Measurements from ENCODE around the gene CRYBA4. TPM values are rescaled to one million over a fixed set of nuclear protein-coding genes. Genes with fewer than 3 reads are reported as not detected.

The CRYBA4 gene
- total RNA-seq, 4 donors from 2014 or later, result not detected

DNA sequence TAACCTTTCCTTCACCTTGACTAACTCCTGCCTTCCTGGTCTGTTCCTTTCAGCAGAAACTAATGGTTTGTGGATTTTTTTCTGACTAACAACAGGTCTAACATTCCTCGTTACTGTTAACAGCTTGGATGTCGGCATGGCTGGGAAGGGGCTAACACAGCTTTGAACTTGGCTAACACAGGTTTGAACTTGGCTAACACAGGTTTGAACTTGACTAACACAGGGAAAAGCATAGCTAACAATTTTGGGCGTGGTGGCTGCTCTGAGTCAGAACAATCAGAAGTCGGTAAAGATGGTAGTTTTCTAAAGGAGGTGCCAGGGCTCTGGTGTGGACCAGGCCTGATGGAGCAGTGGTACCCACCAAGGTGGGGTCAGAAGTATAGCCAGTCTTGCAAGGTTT is 51.7 kb downstream of the CRYBA4 start:
- H3K9me3 ChIP-seq, result no peaks in the 10 kb centered on the region
- DNase-seq, result no peak
- in situ Hi-C loops (cut with MboI; ENCODE audit: low sequenced_read_pairs in 4 of 4), result no loop called here
- H3K4me3 ChIP-seq, result peak overlapping the region; percentile 67 to 86 (median 81)
- no peaks in the 10 kb centered on the region for H3K36me3 ChIP-seq
- H3K27me3 ChIP-seq, result no peaks in the 10 kb centered on the region
- H3K4me1 ChIP-seq, result peaks cover 20 to 23% of the 10 kb centered on the region in 2 donors
- ATAC-seq, result no peak
- intact Hi-C loops (cut with DNase I; ENCODE audit: low total_unique reads), result no loop called here
- H3K27ac ChIP-seq, result peak overlapping the region; percentile 90 to 97 (median 93)
- TF ChIP-seq, protein P1, sequence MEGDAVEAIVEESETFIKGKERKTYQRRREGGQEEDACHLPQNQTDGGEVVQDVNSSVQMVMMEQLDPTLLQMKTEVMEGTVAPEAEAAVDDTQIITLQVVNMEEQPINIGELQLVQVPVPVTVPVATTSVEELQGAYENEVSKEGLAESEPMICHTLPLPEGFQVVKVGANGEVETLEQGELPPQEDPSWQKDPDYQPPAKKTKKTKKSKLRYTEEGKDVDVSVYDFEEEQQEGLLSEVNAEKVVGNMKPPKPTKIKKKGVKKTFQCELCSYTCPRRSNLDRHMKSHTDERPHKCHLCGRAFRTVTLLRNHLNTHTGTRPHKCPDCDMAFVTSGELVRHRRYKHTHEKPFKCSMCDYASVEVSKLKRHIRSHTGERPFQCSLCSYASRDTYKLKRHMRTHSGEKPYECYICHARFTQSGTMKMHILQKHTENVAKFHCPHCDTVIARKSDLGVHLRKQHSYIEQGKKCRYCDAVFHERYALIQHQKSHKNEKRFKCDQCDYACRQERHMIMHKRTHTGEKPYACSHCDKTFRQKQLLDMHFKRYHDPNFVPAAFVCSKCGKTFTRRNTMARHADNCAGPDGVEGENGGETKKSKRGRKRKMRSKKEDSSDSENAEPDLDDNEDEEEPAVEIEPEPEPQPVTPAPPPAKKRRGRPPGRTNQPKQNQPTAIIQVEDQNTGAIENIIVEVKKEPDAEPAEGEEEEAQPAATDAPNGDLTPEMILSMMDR (IDR thresholded peaks at IDR 0.05 in 4 of 5, conservative IDR thresholded peaks at IDR 0.05 in 1 of 5), result no peak
- no peak for TF ChIP-seq POLR2A (IDR thresholded peaks at IDR 0.05)

DNA sequence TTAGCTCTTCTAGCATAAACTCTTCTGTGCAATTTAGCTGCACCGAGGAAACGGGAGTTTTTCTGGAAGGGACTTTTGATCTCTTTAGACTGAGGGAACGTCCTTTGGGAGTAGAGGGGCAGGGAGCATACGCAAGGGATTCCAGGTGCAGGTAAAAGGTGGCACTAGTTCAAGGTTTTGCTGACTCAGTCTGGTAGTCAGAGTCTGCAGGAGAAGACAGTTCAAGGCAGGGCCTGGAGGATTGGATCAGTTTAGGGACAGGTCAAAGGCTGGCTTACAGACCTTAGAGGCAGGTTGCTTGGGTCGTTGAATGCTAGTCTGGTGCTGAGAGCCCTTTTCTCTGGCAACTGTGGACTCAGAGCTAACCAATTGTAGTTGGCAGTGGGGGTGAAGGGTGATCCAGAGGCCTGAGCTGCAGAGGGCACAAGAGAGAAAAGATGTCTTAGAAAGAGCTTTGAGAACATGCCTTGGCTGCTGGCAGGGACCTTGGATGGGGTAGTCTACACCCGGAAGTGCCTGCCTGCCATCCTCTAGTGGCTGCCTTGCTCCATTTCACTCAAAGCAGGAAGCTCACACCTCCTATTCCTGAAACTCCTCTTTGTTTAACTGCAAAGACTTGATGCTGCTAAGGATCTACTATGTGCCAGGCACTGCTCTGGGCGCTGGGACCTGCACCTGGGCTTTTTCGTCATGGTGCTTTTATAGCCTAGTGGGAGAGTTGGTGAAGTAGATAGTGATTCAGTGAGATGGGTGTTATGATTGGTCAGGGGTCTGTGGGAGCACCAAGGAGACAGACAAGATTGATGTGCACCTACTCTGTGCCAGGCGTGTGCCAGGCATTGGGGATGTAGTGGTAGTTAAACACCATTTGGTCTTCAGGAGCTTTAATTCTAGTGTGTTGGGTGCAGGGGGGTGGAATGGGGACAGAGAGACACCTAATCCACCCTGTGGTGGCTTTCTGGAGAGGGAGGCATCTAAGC is 52.7 kb downstream of the CRYBA4 start:
- Histone ChIP-seq H3K36me3 (no peaks in the 10 kb centered on the region), H3K4me3 (peak overlapping the region in 1 of 4 donors; percentile 86), H3K4me1 (peaks cover 20 to 23% of the 10 kb centered on the region in 2 donors), H3K27ac (no peak overlapping the region), H3K27me3 (no peaks in the 10 kb centered on the region), H3K9me3 (no peaks in the 10 kb centered on the region)
- TF ChIP-seq, protein P1 (IDR thresholded peaks at IDR 0.05 in 4 of 5, conservative IDR thresholded peaks at IDR 0.05 in 1 of 5), result no peak
- no peak for TF ChIP-seq POLR2A (IDR thresholded peaks at IDR 0.05)
- ATAC-seq, result no peak
- in situ Hi-C loops (cut with MboI; ENCODE audit: low sequenced_read_pairs in 4 of 4), result no loop called here
- no peak for DNase-seq
- intact Hi-C loops (cut with DNase I; ENCODE audit: low total_unique reads), result no loop called here

DNA sequence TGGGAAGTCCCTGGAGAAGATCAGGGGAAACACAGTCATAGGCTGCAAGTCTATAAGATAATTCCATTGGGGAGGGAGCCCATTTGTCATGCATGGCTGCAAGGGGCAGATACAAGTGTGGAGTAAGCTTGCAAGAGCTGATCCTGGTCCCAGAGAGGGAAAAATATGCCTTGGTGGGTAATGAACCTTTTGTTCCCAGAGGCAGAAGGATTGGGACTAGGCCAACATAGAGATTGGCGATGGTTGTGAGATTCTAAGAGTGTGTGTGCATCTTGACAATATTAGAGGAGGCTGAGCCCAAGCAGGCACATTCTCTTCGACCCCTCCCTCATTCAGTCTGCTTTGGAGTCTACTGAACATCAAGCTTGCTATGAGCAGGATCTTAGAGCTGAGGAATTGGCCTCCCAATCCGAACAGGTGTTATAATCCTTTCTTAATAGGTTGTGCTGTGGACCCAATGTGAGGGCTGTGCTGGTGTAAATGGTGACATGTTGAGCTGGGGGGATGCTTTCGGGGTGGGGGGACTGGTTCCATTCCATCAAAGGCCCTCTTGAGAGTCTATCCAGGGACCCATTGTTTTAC is 54.0 kb downstream of the CRYBA4 start:
- Histone ChIP-seq H3K4me1 (peaks cover 20 to 23% of the 10 kb centered on the region in 2 donors), H3K27me3 (no peaks in the 10 kb centered on the region), H3K36me3 (no peaks in the 10 kb centered on the region), H3K27ac (no peak overlapping the region), H3K4me3 (no peak overlapping the region), H3K9me3 (no peaks in the 10 kb centered on the region)
- DNase-seq, result no peak
- ATAC-seq, result no peak
- in situ Hi-C loops (cut with MboI; ENCODE audit: low sequenced_read_pairs in 4 of 4), result no loop called here
- intact Hi-C loops (cut with DNase I; ENCODE audit: low total_unique reads), result no loop called here
- TF ChIP-seq POLR2A (IDR thresholded peaks at IDR 0.05), result no peak
- TF ChIP-seq, protein P1 (IDR thresholded peaks at IDR 0.05 in 4 of 5, conservative IDR thresholded peaks at IDR 0.05 in 1 of 5), result no peak

DNA sequence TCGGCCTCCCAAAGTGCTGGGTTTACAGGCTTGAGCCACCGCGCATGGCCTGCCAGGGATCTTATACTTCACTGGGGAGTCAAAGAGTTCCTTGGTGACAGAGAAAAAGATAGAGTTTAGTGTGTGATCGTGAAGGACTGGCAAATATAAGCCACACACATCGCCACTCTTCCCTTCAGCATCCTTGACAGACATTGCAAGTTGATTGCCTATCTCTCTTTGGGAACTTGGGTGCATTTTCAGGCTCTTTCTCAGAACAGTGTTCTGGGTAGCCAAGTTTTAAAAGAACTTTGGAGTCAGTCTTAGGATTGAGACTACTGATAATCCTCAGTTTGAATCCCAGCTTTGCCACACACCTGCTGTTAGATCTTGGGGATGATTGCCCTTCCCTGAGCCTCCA is 55.5 kb downstream of the CRYBA4 start:
- intact Hi-C loops (cut with DNase I; ENCODE audit: low total_unique reads) (no loop called here), in situ Hi-C loops (cut with MboI; ENCODE audit: low sequenced_read_pairs in 4 of 4) (no loop called here)

More for the DNA sequence above, 55.5 kb downstream of the CRYBA4 start:
- Histone ChIP-seq H3K4me3 (no peak overlapping the region), H3K36me3 (peaks cover 0 to 8% of the 10 kb centered on the region in 2 donors), H3K9me3 (no peaks in the 10 kb centered on the region), H3K27ac (no peak overlapping the region), H3K27me3 (no peaks in the 10 kb centered on the region), H3K4me1 (peaks cover 17 to 20% of the 10 kb centered on the region in 2 donors)
- TF ChIP-seq, protein P1 (IDR thresholded peaks at IDR 0.05 in 4 of 5, conservative IDR thresholded peaks at IDR 0.05 in 1 of 5), result no peak
- TF ChIP-seq POLR2A (IDR thresholded peaks at IDR 0.05), result no peak
- DNase-seq, result no peak
- no peak for ATAC-seq
